NAMALWA (cell line): ENCODE measurements around the gene DENND10.
"Not testable (repeated sequence)": the region's sequence is repeated elsewhere in the genome, so short reads cannot be mapped to it uniquely, and the experiment has no call there.

Experiments used
- DNase-seq: peaks from one replicate; pipeline ENCODE4 v3.0.0-alpha.2; 2015; ENCODE audit warnings: low spot score

Gene DENND10

GRCh38 chr10:119100434-119101238 is 3.3 kb upstream of the DENND10 start:
- no peak for DNase-seq

GRCh38 chr10:119101366-119102098 is 2.4 kb upstream of the DENND10 start:
- peak; percentile 56 for DNase-seq

GRCh38 chr10:119103241-119103902 is 541 bp upstream of the DENND10 start:
- DNase-seq: no peak

- peak; percentile 33 for DNase-seq
Measured at GRCh38 chr10:119104654-119105015, 722 bp downstream of the DENND10 start.

GRCh38 chr10:119105155-119105554 is 1.2 kb downstream of the DENND10 start:
- DNase-seq: no peak

- DNase-seq: not testable (repeated sequence)
Measured at GRCh38 chr10:119105899-119106298, 2.0 kb downstream of the DENND10 start.

- DNase-seq: not testable (repeated sequence)
Measured at GRCh38 chr10:119107106-119107505, 3.2 kb downstream of the DENND10 start.

GRCh38 chr10:119107771-119108170 is 3.9 kb downstream of the DENND10 start:
- not testable (repeated sequence) for DNase-seq

GRCh38 chr10:119112056-119112455 is 8.1 kb downstream of the DENND10 start:
- DNase-seq: no peak

GRCh38 chr10:119113751-119114732 is 10.1 kb downstream of the DENND10 start:
- no peak for DNase-seq

GRCh38 chr10:119115926-119116325 is 12.0 kb downstream of the DENND10 start:
- no peak for DNase-seq

GRCh38 chr10:119116326-119116951 is 12.5 kb downstream of the DENND10 start:
- no peak for DNase-seq

- no peak for DNase-seq
Measured at GRCh38 chr10:119118231-119118630, 14.3 kb downstream of the DENND10 start.

- no peak for DNase-seq
Measured at GRCh38 chr10:119119400-119119799, 15.5 kb downstream of the DENND10 start.

GRCh38 chr10:119120413-119120867 is 16.5 kb downstream of the DENND10 start:
- DNase-seq: peak; percentile 35

GRCh38 chr10:119120875-119121274 is 17.0 kb downstream of the DENND10 start:
- no peak for DNase-seq

GRCh38 chr10:119125942-119126341 is 22.0 kb downstream of the DENND10 start:
- no peak for DNase-seq

- no peak for DNase-seq
Measured at GRCh38 chr10:119129721-119130120, 25.8 kb downstream of the DENND10 start.

- DNase-seq: peak; percentile 71
Measured at GRCh38 chr10:119131512-119132240, 27.8 kb downstream of the DENND10 start.
